H9 (cell line): Measurements from ENCODE around the gene VAV2. TPM values are rescaled to one million over a fixed set of nuclear protein-coding genes. Genes with fewer than 3 reads are reported as not detected.

Experiments
- DNase-seq: peaks from one replicate; pipeline ENCODE4 v3.0.0-alpha.2; 2017
- H2AFZ ChIP-seq: one replicate; pipeline ENCODE4 v1.6.1; 2013; ENCODE audit warnings: mild to moderate bottlenecking, low read length, control low read depth, moderate library complexity
- H2AK5ac ChIP-seq: 2 replicates; pipeline ENCODE4 v1.6.1; 2013; ENCODE audit warnings: low read length, control low read depth, mixed read lengths; ENCODE audit not compliant: insufficient read length
- H2BK120ac ChIP-seq: one replicate; pipeline ENCODE4 v1.6.1; 2013; ENCODE audit warnings: low read depth, mild to moderate bottlenecking, low read length, control low read depth, inconsistent platforms; ENCODE audit not compliant: poor library complexity, severe bottlenecking
- H2BK12ac ChIP-seq: 2 replicates; pipeline ENCODE4 v1.6.1; 2013; ENCODE audit warnings: low read length, control low read depth, mixed read lengths, low read depth; ENCODE audit not compliant: insufficient read length
- H2BK15ac ChIP-seq: 2 replicates; pipeline ENCODE4 v1.6.1; 2013; ENCODE audit warnings: low read depth, low read length, control low read depth
- H2BK20ac ChIP-seq: one replicate; pipeline ENCODE4 v1.6.1; 2013; ENCODE audit warnings: low read depth, mild to moderate bottlenecking, low read length, control low read depth, inconsistent platforms; ENCODE audit not compliant: poor library complexity, severe bottlenecking
- H2BK5ac ChIP-seq: 2 replicates; pipeline ENCODE4 v1.6.1; 2013; ENCODE audit warnings: low read length, control low read depth, mixed read lengths; ENCODE audit not compliant: insufficient read length
- H3K14ac ChIP-seq: 2 replicates; pipeline ENCODE4 v1.6.1; 2013; ENCODE audit warnings: low read length, control low read depth; ENCODE audit not compliant: insufficient read depth
- H3K18ac ChIP-seq: 2 replicates; pipeline ENCODE4 v1.6.1; 2013; ENCODE audit warnings: low read depth, mild to moderate bottlenecking, mixed read lengths, low read length, control low read depth; ENCODE audit not compliant: insufficient read length
- H3K23ac ChIP-seq: 2 replicates; pipeline ENCODE4 v1.6.1; 2013; ENCODE audit warnings: low read length, control low read depth, mixed read lengths, low read depth; ENCODE audit not compliant: insufficient read length
- H3K23me2 ChIP-seq: 2 replicates; pipeline ENCODE4 v1.6.1; 2013; ENCODE audit warnings: low read depth, mild to moderate bottlenecking, mixed read lengths, low read length, control low read depth; ENCODE audit not compliant: insufficient read length, poor library complexity, severe bottlenecking
- H3K27ac ChIP-seq: 2 replicates; pipeline ENCODE4 v1.5.1; 2013; ENCODE audit warnings: low read length, control low read depth, mixed read lengths, low read depth; ENCODE audit not compliant: insufficient read length
- H3K27me3 ChIP-seq: 2 replicates; pipeline ENCODE4 v1.6.1; 2013; ENCODE audit warnings: low read length, control low read depth, inconsistent platforms; ENCODE audit not compliant: insufficient read depth
- H3K4ac ChIP-seq: 2 replicates; pipeline ENCODE4 v1.6.1; 2013; ENCODE audit warnings: low read depth, mild to moderate bottlenecking, control low read depth, inconsistent platforms, low read length, moderate library complexity
- H3K4me1 ChIP-seq: 2 replicates; pipeline ENCODE4 v1.6.1; 2013; ENCODE audit warnings: low read length, control low read depth, inconsistent platforms; ENCODE audit not compliant: insufficient read depth
- H3K4me2 ChIP-seq: 2 replicates; pipeline ENCODE4 v1.6.1; 2013; ENCODE audit warnings: low read length, control low read depth, mixed read lengths; ENCODE audit not compliant: insufficient read length, insufficient read depth
- H3K56ac ChIP-seq: 2 replicates; pipeline ENCODE4 v1.6.1; 2013; ENCODE audit warnings: low read depth, mild to moderate bottlenecking, mixed read lengths, low read length, control low read depth; ENCODE audit not compliant: insufficient read length
- H3K79me1 ChIP-seq: 2 replicates; pipeline ENCODE4 v1.6.1; 2013; ENCODE audit warnings: low read depth, mild to moderate bottlenecking, moderate library complexity, low read length, control low read depth, inconsistent platforms; ENCODE audit not compliant: insufficient read depth, poor library complexity, severe bottlenecking
- H3K79me2 ChIP-seq: 2 replicates; pipeline ENCODE4 v1.6.1; 2013; ENCODE audit warnings: low read length, control low read depth, inconsistent platforms; ENCODE audit not compliant: insufficient read depth
- H3K9ac ChIP-seq: 2 replicates; pipeline ENCODE4 v1.6.1; 2013; ENCODE audit warnings: low read length, control low read depth, mixed read lengths; ENCODE audit not compliant: insufficient read length; ENCODE audit errors: extremely low read depth
- H3K9me3 ChIP-seq: one replicate; pipeline ENCODE4 v1.6.1; 2013; ENCODE audit warnings: low read depth, low read length, inconsistent platforms; ENCODE audit not compliant: control insufficient read depth
- H3T11ph ChIP-seq: one replicate; pipeline ENCODE4 v1.6.1; 2013; ENCODE audit warnings: mild to moderate bottlenecking, low read length, control low read depth, inconsistent platforms
- H4K20me1 ChIP-seq: one replicate; pipeline ENCODE4 v1.6.1; 2013; ENCODE audit not compliant: control insufficient read depth, insufficient read length, insufficient read depth
- H4K5ac ChIP-seq: 2 replicates; pipeline ENCODE4 v1.6.1; 2013; ENCODE audit warnings: low read depth, mild to moderate bottlenecking, mixed read lengths, low read length, control low read depth; ENCODE audit not compliant: insufficient read length
- H4K8ac ChIP-seq: replicated peaks from 2 replicates; pipeline ENCODE4 v1.6.1; 2013; ENCODE audit warnings: low read length, control low read depth, mixed read lengths, low read depth; ENCODE audit not compliant: insufficient read length
- H4K91ac ChIP-seq: 2 replicates; pipeline ENCODE4 v1.6.1; 2013; ENCODE audit warnings: low read depth, mild to moderate bottlenecking, moderate library complexity, mixed read lengths, low read length, control low read depth; ENCODE audit not compliant: insufficient read length
- H3K27ac Mint-ChIP-seq, 3 experiments: 2 replicates in 2 of 3; 3 replicates in 1 of 3; pipeline ENCODE4 v1.8.0; 2020 to 2021; ENCODE audit warnings: mixed read lengths in 3 of 3, mild to moderate bottlenecking in 1 of 3, moderate library complexity in 1 of 3
- H3K27me3 Mint-ChIP-seq: 2 replicates; pipeline ENCODE4 v1.8.0; 2021; ENCODE audit warnings: low read depth, mild to moderate bottlenecking, moderate library complexity, mixed read lengths
- H3K36me3 Mint-ChIP-seq, 3 experiments: 2 replicates in 2 of 3; 3 replicates in 1 of 3; pipeline ENCODE4 v1.8.0; 2020 to 2021; ENCODE audit warnings: low read depth in 3 of 3, mixed read lengths in 3 of 3; ENCODE audit not compliant: insufficient read depth in 1 of 3
- H3K4me1 Mint-ChIP-seq, 2 experiments: 2 replicates each; pipeline ENCODE4 v1.8.0; 2020; ENCODE audit warnings: mixed read lengths in 2 of 2
- H3K4me3 Mint-ChIP-seq, 2 experiments: 2 replicates in 1 of 2; 3 replicates in 1 of 2; pipeline ENCODE4 v1.8.0; 2020 to 2021; ENCODE audit warnings: mild to moderate bottlenecking in 2 of 2, mixed read lengths in 2 of 2, moderate library complexity in 1 of 2
- H3K9me3 Mint-ChIP-seq, 2 experiments: 2 replicates in 1 of 2; 3 replicates in 1 of 2; pipeline ENCODE4 v1.8.0; 2020; ENCODE audit warnings: mild to moderate bottlenecking in 2 of 2, mixed read lengths in 2 of 2, moderate library complexity in 1 of 2
- CTCF ChIP-seq: fragments of 200-600 bp; sonication (generic); conservative IDR thresholded peaks from 3 replicates; pipeline ENCODE4 v1.8.0; 2021; ENCODE audit warnings: antibody characterized with exemption, mild to moderate bottlenecking
- WGBS: extraction: QIAGEN DNeasy Blood & Tissue Kit; methylation state at CpG from one replicate; pipeline ENCODE4 v1.1.7; 2013; ENCODE audit warnings: missing lambda C conversion rate, low lambda C conversion rate, mixed read lengths; ENCODE audit not compliant: insufficient read length; ENCODE audit errors: extremely low coverage; 5-methylcytosine and 5-hydroxymethylcytosine counted together
- total RNA-seq: library from RNA; stranded (reverse); gene quantifications from 2 replicates; pipeline ENCODE4 v1.2.1, GENCODE V29; 2021

Gene VAV2
- total RNA-seq, 1 experiment from 2014 or later, result 58.7 TPM

- no peak overlapping the region for H2BK5ac ChIP-seq
- no peak overlapping the region for H2AFZ ChIP-seq
- no peak overlapping the region for H3K56ac ChIP-seq
- H3K4ac ChIP-seq, result no peak overlapping the region
- no peak overlapping the region for H3K4me2 ChIP-seq
- no peaks in the 10 kb centered on the region for H3K27me3 ChIP-seq
- no peak overlapping the region for H3K23ac ChIP-seq
- no peak for TF ChIP-seq CTCF
- H2BK15ac ChIP-seq, result no peak overlapping the region
- Mint-ChIP-seq H3K4me1 (peaks cover 14 to 32% of the 10 kb centered on the region in 2 experiments), H3K27ac (no peak overlapping the region; a peak in 1 of 7 replicates), H3K36me3 (peaks cover 0 to 22% (median 11%) of the 10 kb centered on the region in 3 experiments; a peak in 4 of 7 replicates), H3K4me3 (no peak overlapping the region), H3K27me3 (no peaks in the 10 kb centered on the region; the same call in none of the 2 replicates), H3K9me3 (no peaks in the 10 kb centered on the region)
- no peak overlapping the region for H2BK20ac ChIP-seq
- H3T11ph ChIP-seq, result no peak overlapping the region
- H3K23me2 ChIP-seq, result no peaks in the 10 kb centered on the region
- H4K8ac ChIP-seq, result no peak overlapping the region
- H4K20me1 ChIP-seq, result no peaks in the 10 kb centered on the region
- peaks cover 2% of the 10 kb centered on the region; the same call in 1 of the 2 replicates for H3K79me2 ChIP-seq
- no peak overlapping the region for H2AK5ac ChIP-seq
- no CpG with 5 or more reads among the region's 8 CpGs for WGBS
- peaks cover 3% of the 10 kb centered on the region; the same call in 1 of the 2 replicates for H3K4me1 ChIP-seq
- H3K79me1 ChIP-seq, result peaks cover 3% of the 10 kb centered on the region
- no peak overlapping the region for H2BK120ac ChIP-seq
- H3K18ac ChIP-seq, result no peak overlapping the region
- DNase-seq, result no peak
- H3K27ac ChIP-seq, result no peak overlapping the region
- no peak overlapping the region for H4K5ac ChIP-seq
- H4K91ac ChIP-seq, result no peak overlapping the region
- H2BK12ac ChIP-seq, result no peak overlapping the region
- no peak overlapping the region for H3K14ac ChIP-seq
- H3K9ac ChIP-seq, result no peak overlapping the region
- no peaks in the 10 kb centered on the region for H3K9me3 ChIP-seq
These were observed 159.2 kb downstream of the VAV2 start for GRCh38 chr9:133832877-133833276.
